H1 (cell line): ENCODE results near the gene ZNF697. TPM values are rescaled to one million over a fixed set of nuclear protein-coding genes. Genes with fewer than 3 reads are reported as not detected.

Source experiments
- CTCF ChIA-PET: fragments of 300-600 bp; sonication (Branson Sonifier 250); formaldehyde crosslinking; loops from one replicate; lab custom pipeline; 2021; ENCODE audit not compliant: partially characterized antibody; lab: Charles Lee
- POLR2A ChIA-PET: fragments of 300-600 bp; sonication (Branson Sonifier 250); formaldehyde crosslinking; loops from one replicate; lab custom pipeline; 2021; ENCODE audit warnings: inconsistent platforms; ENCODE audit not compliant: partially characterized antibody; lab: Charles Lee
- DNase-seq, 2 experiments: peaks; one replicate each; pipeline versions ENCODE4 v3.0.0 to v3.0.0-alpha.2; 2010 to 2022; ENCODE audit warnings: low spot score in 2 of 2, low read depth in 1 of 2, mixed read lengths in 1 of 2
- FAIRE-seq: peaks from 2 replicates; lab custom pipeline; 2011; peaks lifted over from hg19 to GRCh38; lab: Jason Lieb, UNC
- H2AFZ ChIP-seq: 2 replicates; pipeline ENCODE4 v1.8.1; 2012; ENCODE audit warnings: low read length, inconsistent platforms
- H2AK5ac ChIP-seq: 2 replicates; pipeline ENCODE4 v1.6.1; 2013; ENCODE audit warnings: low read depth, low read length
- H2BK120ac ChIP-seq: replicated peaks from 2 replicates; pipeline ENCODE3; 2013; ENCODE audit warnings: low read depth, low read length, inconsistent platforms
- H2BK12ac ChIP-seq: 2 replicates; pipeline ENCODE4 v1.6.1; 2013; ENCODE audit warnings: low read depth, low read length
- H2BK15ac ChIP-seq: 2 replicates; pipeline ENCODE4 v1.6.1; 2013; ENCODE audit warnings: low read length
- H2BK20ac ChIP-seq: 2 replicates; pipeline ENCODE4 v1.6.1; 2013; ENCODE audit warnings: low read length
- H2BK5ac ChIP-seq: 2 replicates; pipeline ENCODE4 v1.6.1; 2013; ENCODE audit warnings: low read depth, low read length
- H3K14ac ChIP-seq: 2 replicates; pipeline ENCODE4 v1.6.1; 2013; ENCODE audit warnings: inconsistent platforms; ENCODE audit not compliant: insufficient read length
- H3K18ac ChIP-seq: 2 replicates; pipeline ENCODE4 v1.6.1; 2013; ENCODE audit warnings: low read length; ENCODE audit errors: extremely low read depth
- H3K23ac ChIP-seq: 2 replicates; pipeline ENCODE4 v1.6.1; 2013; ENCODE audit warnings: inconsistent platforms; ENCODE audit not compliant: insufficient read length
- H3K23me2 ChIP-seq: 2 replicates; pipeline ENCODE4 v1.6.1; 2013; ENCODE audit warnings: low read depth, low read length
- H3K27ac ChIP-seq: 2 replicates; pipeline ENCODE4 v1.6.1; 2011; ENCODE audit warnings: low read depth, low read length, inconsistent platforms
- H3K27me3 ChIP-seq, 4 experiments: replicated peaks in 1 of 4; 1 replicate in 1 of 4; 2 replicates in 3 of 4; pipeline versions ENCODE4 v1.6.1 to v1.8.1; 2011 to 2013; ENCODE audit warnings: low read length in 3 of 4, mild to moderate bottlenecking in 3 of 4, inconsistent platforms in 2 of 4, mixed read lengths in 2 of 4, moderate library complexity in 1 of 4; ENCODE audit not compliant: control insufficient read depth in 3 of 4, insufficient read depth in 3 of 4; ENCODE audit errors: extremely low read depth in 1 of 4
- H3K36me3 ChIP-seq, 4 experiments: 2 replicates each; pipeline versions ENCODE4 v1.6.1 to v1.8.1; 2011 to 2013; ENCODE audit warnings: mild to moderate bottlenecking in 4 of 4, low read length in 3 of 4, moderate library complexity in 2 of 4, control low read depth in 1 of 4, inconsistent platforms in 1 of 4; ENCODE audit not compliant: insufficient read depth in 4 of 4, control insufficient read depth in 2 of 4
- H3K4ac ChIP-seq: replicated peaks from 2 replicates; pipeline ENCODE3; 2013; ENCODE audit warnings: low read length, low read depth, mixed read lengths, inconsistent platforms; ENCODE audit not compliant: insufficient read length
- H3K4me1 ChIP-seq, 4 experiments: replicated peaks in 1 of 4; 1 replicate in 1 of 4; 2 replicates in 3 of 4; pipeline versions ENCODE4 v1.6.1 to v1.8.1; 2011 to 2013; ENCODE audit warnings: low read length in 3 of 4, inconsistent platforms in 2 of 4, mixed read lengths in 1 of 4; ENCODE audit not compliant: insufficient read depth in 4 of 4, control insufficient read depth in 3 of 4
- H3K4me2 ChIP-seq, 2 experiments: 2 replicates each; pipeline versions ENCODE4 v1.6.1 to v1.8.1; 2011 to 2013; ENCODE audit warnings: low read depth in 2 of 2, low read length in 2 of 2, control low read depth in 1 of 2, inconsistent platforms in 1 of 2, mild to moderate bottlenecking in 1 of 2; ENCODE audit not compliant: insufficient read depth in 1 of 2
- H3K4me3 ChIP-seq, 4 experiments: fragments of 200-600, 300-600 bp in 1 of 4; sonication (generic), shearing (Covaris generic), sonication (Bioruptor Twin) in 1 of 4; 2 replicates each; pipeline versions ENCODE4 v1.5.1 to v1.8.1; 2011 to 2016; ENCODE audit warnings: low read length in 4 of 4, low read depth in 3 of 4, control low read depth in 2 of 4, inconsistent platforms in 2 of 4, mild to moderate bottlenecking in 2 of 4, mixed read lengths in 1 of 4, moderate library complexity in 1 of 4; ENCODE audit not compliant: insufficient read depth in 2 of 4; ENCODE audit errors: extremely low read depth in 1 of 4
- H3K56ac ChIP-seq: replicated peaks from 2 replicates; pipeline ENCODE3; 2013; ENCODE audit warnings: low read depth, mild to moderate bottlenecking, mixed read lengths, low read length, inconsistent platforms; ENCODE audit not compliant: insufficient read length
- H3K79me1 ChIP-seq: 2 replicates; pipeline ENCODE4 v1.6.1; 2013; ENCODE audit warnings: low read depth, low read length, control low read depth
- H3K79me2 ChIP-seq, 2 experiments: 2 replicates each; pipeline versions ENCODE4 v1.6.1 to v1.8.1; 2012 to 2013; ENCODE audit warnings: low read length in 2 of 2, mild to moderate bottlenecking in 2 of 2, inconsistent platforms in 1 of 2; ENCODE audit not compliant: insufficient read depth in 2 of 2, control insufficient read depth in 1 of 2
- H3K9ac ChIP-seq, 4 experiments: replicated peaks in 1 of 4; 1 replicate in 1 of 4; 2 replicates in 3 of 4; pipeline versions ENCODE4 v1.6.1 to v1.8.1; 2011 to 2013; ENCODE audit warnings: low read depth in 3 of 4, low read length in 3 of 4, control low read depth in 2 of 4, mild to moderate bottlenecking in 2 of 4, moderate library complexity in 2 of 4, inconsistent platforms in 1 of 4; ENCODE audit errors: extremely low read depth in 1 of 4
- H3K9me3 ChIP-seq, 2 experiments: 2 replicates each; pipeline versions ENCODE4 v1.6.1 to v1.8.1; 2012 to 2013; ENCODE audit warnings: mild to moderate bottlenecking in 2 of 2, moderate library complexity in 2 of 2, control low read depth in 1 of 2, inconsistent platforms in 1 of 2, low read depth in 1 of 2, low read length in 1 of 2, mixed read lengths in 1 of 2; ENCODE audit not compliant: insufficient read depth in 2 of 2
- H4K20me1 ChIP-seq, 2 experiments: replicated peaks in 1 of 2; 2 replicates each; pipeline versions ENCODE3 to v1.8.1; 2011 to 2013; ENCODE audit warnings: inconsistent platforms in 2 of 2, low read length in 2 of 2, mild to moderate bottlenecking in 1 of 2; ENCODE audit not compliant: insufficient read depth in 2 of 2, control insufficient read depth in 1 of 2
- H4K5ac ChIP-seq: 2 replicates; pipeline ENCODE4 v1.6.1; 2013; ENCODE audit warnings: low read length, low read depth, mixed read lengths, inconsistent platforms; ENCODE audit not compliant: insufficient read length
- H4K8ac ChIP-seq: 2 replicates; pipeline ENCODE4 v1.8.0; 2013; ENCODE audit warnings: mild to moderate bottlenecking, moderate library complexity, low read length, inconsistent platforms; ENCODE audit not compliant: insufficient read depth; ENCODE audit errors: extremely low read depth
- H4K91ac ChIP-seq: replicated peaks from 2 replicates; pipeline ENCODE3; 2013; ENCODE audit warnings: low read length, mixed read lengths, inconsistent platforms; ENCODE audit not compliant: insufficient read length
- HDAC6 ChIP-seq: IDR thresholded peaks from one replicate; pipeline ENCODE4 v1.7.1; 2012; ENCODE audit warnings: low read depth, mild to moderate bottlenecking, inconsistent platforms, low read length, moderate library complexity
- JUND ChIP-seq: IDR thresholded peaks from 2 replicates; pipeline ENCODE4 v1.6.1; 2011; ENCODE audit warnings: mild to moderate bottlenecking, improper control_type of control experiment, low read length
- KDM4A ChIP-seq: IDR thresholded peaks from one replicate; pipeline ENCODE4 v1.7.1; 2012; ENCODE audit warnings: low read depth, mild to moderate bottlenecking, moderate library complexity, low read length, inconsistent platforms; ENCODE audit not compliant: severe bottlenecking
- KDM5A ChIP-seq: fragments of 200-600 bp; IDR thresholded peaks from 2 replicates; pipeline ENCODE4 v1.7.1; 2012; ENCODE audit warnings: mild to moderate bottlenecking, low read length, inconsistent platforms, mixed read lengths
- MAFK ChIP-seq: IDR thresholded peaks from 2 replicates; pipeline ENCODE4 v1.6.1; 2012; ENCODE audit warnings: low read depth, mild to moderate bottlenecking, improper control_type of control experiment, low read length
- POLR2AphosphoS5 ChIP-seq: IDR thresholded peaks from 2 replicates; pipeline ENCODE4 v1.6.1; 2011; ENCODE audit warnings: low read depth, low read length
- RAD21 ChIP-seq, 2 experiments: IDR thresholded peaks in 1 of 2; conservative IDR thresholded peaks in 1 of 2; 2 replicates each; pipeline ENCODE4 v1.6.1; 2011; ENCODE audit warnings: low read depth in 2 of 2, low read length in 2 of 2, improper control_type of control experiment in 1 of 2, inconsistent platforms in 1 of 2, mild to moderate bottlenecking in 1 of 2, moderate library complexity in 1 of 2
- WGBS, 2 experiments: shearing (Covaris generic) in 1 of 2; methylation state at CpG; one replicate each; pipeline versions ENCODE4 v1.1.6 to v1.1.7; 2013 to 2015; ENCODE audit warnings: low lambda C conversion rate in 2 of 2, mixed read lengths in 2 of 2, inconsistent platforms in 1 of 2, low coverage in 1 of 2, missing lambda C conversion rate in 1 of 2; ENCODE audit not compliant: insufficient replicate concordance in 2 of 2, insufficient coverage in 1 of 2, insufficient read length in 1 of 2; ENCODE audit errors: extremely low coverage in 1 of 2, missing lambda C conversion rate in 1 of 2; 5-methylcytosine and 5-hydroxymethylcytosine counted together
- polyA plus RNA-seq, 7 experiments: library from polyadenylated mRNA; depleted of rRNA in 3 of 7; stranded (reverse) in 5 of 7; unstranded in 2 of 7; fragments of >200 nt in 5 of 7; fragments of 200-250 nt in 2 of 7; gene quantifications; 1 replicate in 5 of 7; 2 replicates in 1 of 7; 4 replicates in 1 of 7; pipeline versions ENCODE4 v1.2.1 to v1.2.3, GENCODE V29; 2011 to 2013; ENCODE audit warnings: missing spikeins in 2 of 7, mixed read lengths in 2 of 7
- total RNA-seq: library from RNA; stranded (reverse); fragmentation: NEBNext Ultra II Directional; extraction: Animal tissue kit (Norgen Biotek cat#: 25700); gene quantifications from 2 replicates; pipeline ENCODE4 v1.2.1, GENCODE V29; 2021

Gene ZNF697
- total and polyA plus RNA-seq, 2 of the 8 experiments (the other 6 are each of a cell fraction or from before 2014, with no cell fraction given), result 5.6 to 18.3 TPM

DNA sequence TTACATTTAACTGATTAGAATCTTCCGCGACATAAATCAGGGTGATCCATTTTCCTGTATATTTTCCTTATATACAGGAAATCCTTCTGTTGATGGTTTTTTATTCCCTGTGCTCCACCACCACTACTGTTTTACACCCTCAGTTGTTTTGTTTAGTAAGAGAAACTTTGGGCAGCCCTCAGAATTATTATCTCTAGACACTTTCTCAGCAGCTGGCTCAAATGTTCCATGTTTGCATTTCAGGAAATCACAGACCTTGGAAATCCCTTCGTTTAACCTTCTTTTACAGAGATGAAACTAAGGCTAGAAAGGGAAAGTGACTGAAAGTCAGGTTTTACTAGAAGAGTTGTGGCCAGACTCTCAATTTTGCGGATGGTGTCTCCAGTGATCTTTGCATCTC is 15.2 kb downstream of the ZNF697 start:
- no peak for DNase-seq
- Histone ChIP-seq H3K4me3 (no peak overlapping the region), H4K8ac (no peak overlapping the region), H2BK5ac (no peak overlapping the region), H3K56ac (no peak overlapping the region), H3K23ac (no peak overlapping the region), H3K27ac (no peak overlapping the region), H3K14ac (no peak overlapping the region), H4K20me1 (peaks cover 2 to 6% of the 10 kb centered on the region in 2 experiments), H3K36me3 (no peaks in the 10 kb centered on the region; a peak in 2 of 8 replicates), H3K79me1 (peaks cover 14% of the 10 kb centered on the region), H2BK12ac (no peak overlapping the region), H3K4me1 (peaks cover 0 to 6% (median 3%) of the 10 kb centered on the region in 4 experiments; a peak in 4 of 7 replicates), H3K79me2 (peaks cover 0 to 46% of the 10 kb centered on the region in 2 experiments; a peak in 3 of 4 replicates), H4K5ac (no peak overlapping the region), H3K18ac (no peak overlapping the region), H3K9ac (no peak overlapping the region), H3K4me2 (no peak overlapping the region), H3K4ac (no peak overlapping the region), H2BK120ac (no peak overlapping the region), H2BK20ac (no peak overlapping the region), H4K91ac (no peak overlapping the region), H3K23me2 (no peaks in the 10 kb centered on the region), H2BK15ac (no peak overlapping the region), H3K27me3 (no peaks in the 10 kb centered on the region), H2AK5ac (no peak overlapping the region), H2AFZ (no peak overlapping the region), H3K9me3 (no peaks in the 10 kb centered on the region)
- FAIRE-seq, result no peak
- TF ChIP-seq HDAC6 (no peak), MAFK (no peak), JUND (no peak), KDM4A (no peak), KDM5A (no peak), RAD21 (IDR thresholded peaks at IDR 0.05 in 1 of 2, conservative IDR thresholded peaks at IDR 0.05 in 1 of 2; ENCODE audit: low read depth in 2 of 2, low read length in 2 of 2) (no peak), POLR2AphosphoS5 (no peak)
- ChIA-PET CTCF (interaction anchor here (1.2 to 29.8 kb wide), 4 partner anchors 10 to 21 kb away, joined by 4 to 786 read pairs (median 6); partner anchors contain the start of gene ZNF697), POLR2A (interaction anchor here (1.2 to 6.2 kb wide), 5 partner anchors 10 to 79 kb away, joined by 5 to 49 read pairs (median 6); partner anchors contain the start of genes PHGDH and ZNF697)
- WGBS, 2 experiments, result 93% methylated on average over 4 of the region's 4 CpGs; no CpG with 5 or more reads in 1 of the 2 experiments
